ENCODE results near the gene RGS7. TPM values are rescaled to one million over a fixed set of nuclear protein-coding genes. Genes with fewer than 3 reads are reported as not detected.
"Not testable (repeated sequence)": the region's sequence is repeated elsewhere in the genome, so short reads cannot be mapped to it uniquely, and the experiment has no call there.

RGS7 gene
- total RNA-seq, 1 donor from 2014 or later = not detected

DNA sequence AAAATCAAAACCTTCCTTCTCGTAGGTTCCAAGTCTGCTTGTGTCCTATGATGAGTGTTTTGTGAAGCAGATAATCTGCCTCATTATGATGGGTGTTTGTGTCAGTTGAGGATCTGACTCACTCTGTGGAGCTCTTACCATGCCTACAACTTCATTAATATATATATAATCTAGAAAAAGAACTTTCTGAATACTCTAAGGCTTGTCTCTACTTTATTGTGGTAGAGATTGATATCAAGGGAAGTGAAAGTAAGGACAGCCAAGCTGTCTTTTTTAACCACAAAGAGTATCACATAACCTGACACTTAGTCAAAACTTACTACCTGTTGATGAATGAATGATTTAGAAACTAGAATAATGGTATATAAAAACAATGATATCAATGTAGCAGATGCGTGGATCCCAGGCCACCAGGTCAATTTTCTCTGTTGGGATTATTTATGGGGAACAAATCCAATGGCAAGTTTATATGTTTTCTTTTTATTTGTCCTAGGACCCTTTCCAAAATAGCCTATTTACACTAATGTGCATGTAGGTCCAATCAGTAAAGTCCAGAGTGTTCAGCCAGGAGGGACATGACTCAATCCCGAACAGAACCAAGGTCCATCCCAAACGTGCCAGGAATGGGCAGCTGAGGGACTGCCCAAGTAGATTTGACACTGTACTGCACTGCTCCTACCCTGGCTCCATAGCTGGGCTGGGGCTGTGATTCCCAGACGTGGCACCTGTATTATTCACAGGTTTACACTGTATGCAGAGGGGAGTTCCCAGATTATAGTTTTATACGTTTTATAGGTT is 562.8 kb downstream of the RGS7 start:
- H3K27me3 ChIP-seq = no peaks in the 10 kb centered on the region
- intact Hi-C loops (cut with DNase I) = no loop called here
- no peak overlapping the region for H3K4me3 ChIP-seq
- no peaks in the 10 kb centered on the region for H3K9me3 ChIP-seq
- no peaks in the 10 kb centered on the region for H3K36me3 ChIP-seq
- H3K4me1 ChIP-seq = no peaks in the 10 kb centered on the region
- no peak for DNase-seq
- no peak overlapping the region for H3K27ac ChIP-seq
- no peak for ATAC-seq
- TF ChIP-seq, protein P1, sequence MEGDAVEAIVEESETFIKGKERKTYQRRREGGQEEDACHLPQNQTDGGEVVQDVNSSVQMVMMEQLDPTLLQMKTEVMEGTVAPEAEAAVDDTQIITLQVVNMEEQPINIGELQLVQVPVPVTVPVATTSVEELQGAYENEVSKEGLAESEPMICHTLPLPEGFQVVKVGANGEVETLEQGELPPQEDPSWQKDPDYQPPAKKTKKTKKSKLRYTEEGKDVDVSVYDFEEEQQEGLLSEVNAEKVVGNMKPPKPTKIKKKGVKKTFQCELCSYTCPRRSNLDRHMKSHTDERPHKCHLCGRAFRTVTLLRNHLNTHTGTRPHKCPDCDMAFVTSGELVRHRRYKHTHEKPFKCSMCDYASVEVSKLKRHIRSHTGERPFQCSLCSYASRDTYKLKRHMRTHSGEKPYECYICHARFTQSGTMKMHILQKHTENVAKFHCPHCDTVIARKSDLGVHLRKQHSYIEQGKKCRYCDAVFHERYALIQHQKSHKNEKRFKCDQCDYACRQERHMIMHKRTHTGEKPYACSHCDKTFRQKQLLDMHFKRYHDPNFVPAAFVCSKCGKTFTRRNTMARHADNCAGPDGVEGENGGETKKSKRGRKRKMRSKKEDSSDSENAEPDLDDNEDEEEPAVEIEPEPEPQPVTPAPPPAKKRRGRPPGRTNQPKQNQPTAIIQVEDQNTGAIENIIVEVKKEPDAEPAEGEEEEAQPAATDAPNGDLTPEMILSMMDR (IDR thresholded peaks at IDR 0.05) = no peak

DNA sequence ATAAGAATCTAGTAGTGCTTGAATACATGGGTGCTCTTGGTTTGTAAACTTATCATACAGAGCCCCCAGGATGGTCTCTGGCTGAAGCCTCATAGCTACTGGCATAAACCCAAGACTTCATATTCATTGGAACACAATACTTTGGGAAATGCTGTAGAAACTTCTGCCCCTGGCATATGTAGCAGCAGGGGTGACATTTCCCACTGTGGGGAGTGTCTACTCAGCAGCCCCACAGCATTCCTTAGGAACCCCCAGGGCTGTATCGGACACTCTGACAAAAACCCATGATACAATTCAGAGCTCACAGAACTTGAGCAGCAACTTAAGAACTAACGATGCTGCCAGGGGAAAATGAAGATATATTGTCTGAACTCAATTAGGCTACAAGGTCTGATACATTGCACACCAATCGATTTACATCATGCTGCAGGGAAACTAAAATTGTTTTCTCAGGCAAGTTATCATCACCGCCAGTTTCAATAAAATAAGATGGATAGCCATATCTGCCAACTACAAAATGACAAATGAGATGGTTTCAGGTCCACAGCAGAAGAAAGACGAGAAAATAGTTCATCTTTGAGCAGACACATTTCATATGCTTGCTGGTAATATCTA is 564.0 kb downstream of the RGS7 start:
- intact Hi-C loops (cut with DNase I) = no loop called here
- Histone ChIP-seq H3K9me3 (no peaks in the 10 kb centered on the region), H3K4me1 (no peaks in the 10 kb centered on the region), H3K4me3 (no peak overlapping the region), H3K27ac (no peak overlapping the region), H3K27me3 (no peaks in the 10 kb centered on the region), H3K36me3 (no peaks in the 10 kb centered on the region)
- no peak for ATAC-seq
- TF ChIP-seq, protein P1 (IDR thresholded peaks at IDR 0.05) = no peak
- no peak for DNase-seq

DNA sequence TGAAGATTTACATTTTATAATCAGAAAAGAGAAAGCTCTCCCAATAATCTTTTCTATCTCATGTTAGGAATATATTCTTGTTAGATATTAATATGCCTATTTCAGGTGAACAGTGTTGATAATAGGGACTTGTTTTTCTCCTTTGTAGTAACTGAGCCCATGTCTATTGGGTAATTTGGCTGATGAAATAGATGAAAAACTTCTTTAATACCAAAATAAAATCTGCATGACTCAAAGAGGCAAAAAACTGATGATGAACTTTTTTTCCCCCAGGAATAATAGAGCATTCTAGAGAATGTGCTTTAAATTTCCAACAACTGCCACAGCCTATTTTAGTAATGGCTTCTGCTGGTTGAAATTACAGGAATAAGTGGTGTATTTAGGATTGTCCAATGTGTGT is 566.1 kb downstream of the RGS7 start:
- no peaks in the 10 kb centered on the region for H3K4me1 ChIP-seq
- DNase-seq = no peak
- no peak overlapping the region for H3K27ac ChIP-seq
- TF ChIP-seq, protein P1 (IDR thresholded peaks at IDR 0.05) = no peak
- H3K36me3 ChIP-seq = no peaks in the 10 kb centered on the region
- H3K9me3 ChIP-seq = no peaks in the 10 kb centered on the region
- H3K27me3 ChIP-seq = no peaks in the 10 kb centered on the region
- ATAC-seq = no peak
- no peak overlapping the region for H3K4me3 ChIP-seq
- intact Hi-C loops (cut with DNase I) = no loop called here

DNA sequence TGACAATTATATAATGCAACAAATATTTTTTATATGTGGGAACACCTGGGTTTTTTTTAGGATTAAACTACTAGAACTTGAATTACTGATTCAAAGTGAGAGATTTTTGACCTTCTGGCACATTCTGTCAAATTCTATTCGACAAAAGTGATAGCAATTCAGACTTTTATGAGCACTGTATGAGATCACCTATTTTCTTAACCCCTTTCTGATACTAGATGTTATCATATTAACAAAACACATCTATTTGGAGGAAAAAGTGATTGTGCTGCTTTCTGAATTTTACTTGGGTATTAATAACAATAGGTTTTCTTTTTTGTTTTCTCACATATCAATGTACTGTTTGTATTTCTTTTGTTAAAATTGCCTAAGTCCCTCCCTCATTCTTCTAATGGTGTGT is 570.1 kb downstream of the RGS7 start:
- no peaks in the 10 kb centered on the region for H3K9me3 ChIP-seq
- DNase-seq (no peak), ATAC-seq (no peak)
- intact Hi-C loops (cut with DNase I) = no loop called here
- TF ChIP-seq, protein P1 (IDR thresholded peaks at IDR 0.05) = no peak
- H3K4me1 ChIP-seq = no peaks in the 10 kb centered on the region
- H3K4me3 ChIP-seq = no peak overlapping the region
- H3K27ac ChIP-seq = no peak overlapping the region
- H3K27me3 ChIP-seq = no peaks in the 10 kb centered on the region
- H3K36me3 ChIP-seq = no peaks in the 10 kb centered on the region

DNA sequence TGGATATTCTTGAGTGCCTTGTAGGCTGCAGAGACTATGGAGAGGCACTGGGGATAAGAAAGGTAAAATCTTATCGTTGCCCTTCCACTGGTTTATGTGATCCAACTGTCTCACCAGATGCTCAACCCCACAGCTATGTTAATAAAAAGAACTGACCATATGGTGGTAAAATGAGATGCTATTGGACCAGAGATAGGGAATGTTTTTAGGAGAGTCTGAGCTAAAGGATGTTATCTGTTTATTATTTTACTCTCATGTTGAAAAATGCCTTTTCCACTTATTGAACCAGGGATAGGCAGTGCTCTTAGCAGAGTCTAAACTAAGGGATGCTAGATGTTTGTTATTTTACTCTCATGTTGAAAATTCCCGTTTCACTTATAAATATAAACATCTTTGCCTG is 572.2 kb downstream of the RGS7 start:
- no peaks in the 10 kb centered on the region for H3K36me3 ChIP-seq
- TF ChIP-seq, protein P1 (IDR thresholded peaks at IDR 0.05) = no peak
- H3K27ac ChIP-seq = no peak overlapping the region
- H3K9me3 ChIP-seq = no peaks in the 10 kb centered on the region
- ATAC-seq = no peak
- no peak for DNase-seq
- H3K4me1 ChIP-seq = no peaks in the 10 kb centered on the region
- no peak overlapping the region for H3K4me3 ChIP-seq
- intact Hi-C loops (cut with DNase I) = no loop called here
- no peaks in the 10 kb centered on the region for H3K27me3 ChIP-seq

DNA sequence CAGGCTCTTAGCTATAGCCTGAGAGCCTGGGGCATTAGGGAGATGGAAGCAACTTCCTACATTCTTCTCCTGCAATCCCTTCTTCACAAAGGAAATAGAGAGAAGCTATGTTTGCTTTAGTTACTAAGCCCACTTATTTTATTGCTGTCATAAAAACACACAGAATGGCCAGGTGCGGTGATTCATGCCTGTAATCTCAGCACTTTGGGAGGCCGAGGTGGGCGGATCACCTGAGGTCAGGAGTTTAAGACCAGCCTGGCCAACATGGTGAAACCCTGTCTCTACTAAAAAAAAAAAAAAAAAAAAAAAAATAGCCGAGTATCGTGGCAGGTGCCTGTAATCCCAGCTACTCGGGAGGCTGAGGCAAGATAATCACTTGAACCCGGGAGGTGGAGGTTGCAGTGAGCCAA is 573.3 kb downstream of the RGS7 start:
- H3K27ac ChIP-seq; H3K4me1 ChIP-seq; H3K36me3 ChIP-seq; intact Hi-C loops (cut with DNase I); H3K27me3 ChIP-seq; DNase-seq; H3K4me3 ChIP-seq; H3K9me3 ChIP-seq; ATAC-seq: not testable (repeated sequence)

Data from upper lobe of right lung (tissue), 1 donor.